ENCODE results near the gene GNA12.

The GNA12 gene

DNA sequence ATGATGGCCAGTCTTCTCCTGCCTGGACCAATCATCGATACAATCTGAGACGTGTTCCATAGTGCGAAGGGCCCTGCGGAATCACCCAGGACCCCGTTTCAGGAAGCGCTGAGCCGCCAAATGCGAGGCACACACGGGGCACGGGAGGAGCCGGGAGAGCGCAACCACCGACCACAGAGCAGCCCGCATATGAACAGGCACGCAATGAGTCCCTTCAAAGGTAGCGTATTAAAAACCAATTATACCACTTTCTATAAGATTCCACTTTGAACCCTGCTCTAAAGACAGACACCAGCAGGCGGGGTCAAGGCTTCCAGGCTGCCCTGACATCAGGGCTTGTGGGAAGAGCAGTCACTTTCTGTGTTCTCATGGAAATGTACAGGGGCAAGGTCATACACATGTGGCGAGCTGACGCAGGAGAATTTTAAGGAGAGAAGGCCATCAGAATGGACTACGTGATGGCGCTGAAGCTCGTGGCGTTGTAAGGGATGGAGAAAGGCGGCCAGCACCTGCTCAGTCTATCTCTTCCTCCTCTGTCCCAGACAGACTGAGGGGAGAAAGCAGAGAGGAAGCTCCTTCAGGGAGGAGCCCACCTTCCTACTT, 109.9 kb downstream of the GNA12 start:
- no peak overlapping the region for H3K4me2 ChIP-seq (ENCODE audit: low read depth, low read length, poor library complexity, severe bottlenecking)
- H3F3A ChIP-seq (ENCODE audit: insufficient read depth), result no peaks in the 10 kb centered on the region
- no peaks in the 10 kb centered on the region for H3K79me2 ChIP-seq (ENCODE audit: insufficient read depth, low read length)
- no peaks in the 10 kb centered on the region for H3K9me2 ChIP-seq (replicated peaks; ENCODE audit: insufficient read depth, low read length)
- no peak overlapping the region for H2AFZ ChIP-seq (ENCODE audit: low read depth, low read length, severe bottlenecking)
- H3K27ac ChIP-seq (ENCODE audit: low read depth, low read length), result no peak overlapping the region
- H3K36me3 ChIP-seq (ENCODE audit: low read length), result no peaks in the 10 kb centered on the region
- H3K9ac ChIP-seq (ENCODE audit: low read length), result no peak overlapping the region
- no peaks in the 10 kb centered on the region for H4K20me1 ChIP-seq (ENCODE audit: low read depth, low read length)
- no peak overlapping the region for H3K4me3 ChIP-seq (ENCODE audit: insufficient read depth, low read length, poor library complexity, severe bottlenecking)
- H3K27me3 ChIP-seq (ENCODE audit: low read length), result no peaks in the 10 kb centered on the region
- no peaks in the 10 kb centered on the region for H3K9me3 ChIP-seq (ENCODE audit: insufficient read depth, low read length)
- TF ChIP-seq, protein P1, sequence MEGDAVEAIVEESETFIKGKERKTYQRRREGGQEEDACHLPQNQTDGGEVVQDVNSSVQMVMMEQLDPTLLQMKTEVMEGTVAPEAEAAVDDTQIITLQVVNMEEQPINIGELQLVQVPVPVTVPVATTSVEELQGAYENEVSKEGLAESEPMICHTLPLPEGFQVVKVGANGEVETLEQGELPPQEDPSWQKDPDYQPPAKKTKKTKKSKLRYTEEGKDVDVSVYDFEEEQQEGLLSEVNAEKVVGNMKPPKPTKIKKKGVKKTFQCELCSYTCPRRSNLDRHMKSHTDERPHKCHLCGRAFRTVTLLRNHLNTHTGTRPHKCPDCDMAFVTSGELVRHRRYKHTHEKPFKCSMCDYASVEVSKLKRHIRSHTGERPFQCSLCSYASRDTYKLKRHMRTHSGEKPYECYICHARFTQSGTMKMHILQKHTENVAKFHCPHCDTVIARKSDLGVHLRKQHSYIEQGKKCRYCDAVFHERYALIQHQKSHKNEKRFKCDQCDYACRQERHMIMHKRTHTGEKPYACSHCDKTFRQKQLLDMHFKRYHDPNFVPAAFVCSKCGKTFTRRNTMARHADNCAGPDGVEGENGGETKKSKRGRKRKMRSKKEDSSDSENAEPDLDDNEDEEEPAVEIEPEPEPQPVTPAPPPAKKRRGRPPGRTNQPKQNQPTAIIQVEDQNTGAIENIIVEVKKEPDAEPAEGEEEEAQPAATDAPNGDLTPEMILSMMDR (IDR thresholded peaks at IDR 0.05; ENCODE audit: insufficient read depth, low read length, poor library complexity, severe bottlenecking), result no peak
- TF ChIP-seq EZH2phosphoT487 (conservative IDR thresholded peaks at IDR 0.05; ENCODE audit: low read length), result no peak

DNA sequence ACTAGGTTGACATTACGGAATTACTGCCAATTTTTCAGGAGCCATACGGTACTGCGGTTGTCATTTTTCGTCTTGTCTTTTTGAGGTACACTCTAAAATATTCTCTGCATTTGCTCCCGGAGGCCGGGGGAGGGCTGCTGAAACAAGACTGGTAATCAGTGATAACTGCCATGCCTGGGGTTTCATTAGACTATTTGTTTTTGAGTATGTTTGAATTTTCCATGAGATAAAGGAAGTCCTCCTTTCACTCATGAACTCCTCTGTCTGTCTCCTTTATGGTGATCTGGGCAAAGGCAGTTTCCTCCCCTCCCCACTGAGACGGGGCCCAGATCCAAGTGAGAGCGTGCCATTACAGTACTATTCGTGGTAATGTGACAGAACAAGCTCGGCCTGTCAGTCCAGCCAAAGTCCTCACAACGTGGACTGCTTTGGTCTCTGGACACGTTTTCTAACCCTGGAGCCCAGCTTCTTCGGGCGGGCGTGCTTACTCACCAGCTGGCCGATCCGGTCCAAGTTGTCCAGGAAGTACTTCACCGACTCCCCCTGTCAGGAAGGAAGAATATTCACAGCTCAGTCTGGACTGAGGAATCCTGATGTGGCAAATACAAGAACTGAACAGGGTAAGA, 111.0 kb downstream of the GNA12 start:
- H3K9ac ChIP-seq (ENCODE audit: low read length), result no peak overlapping the region
- no peaks in the 10 kb centered on the region for H3K27me3 ChIP-seq (ENCODE audit: low read length)
- no peak overlapping the region for H3K4me3 ChIP-seq (ENCODE audit: insufficient read depth, low read length, poor library complexity, severe bottlenecking)
- no peak overlapping the region for H2AFZ ChIP-seq (ENCODE audit: low read depth, low read length, severe bottlenecking)
- no peaks in the 10 kb centered on the region for H3K79me2 ChIP-seq (ENCODE audit: insufficient read depth, low read length)
- no peaks in the 10 kb centered on the region for H3K9me2 ChIP-seq (replicated peaks; ENCODE audit: insufficient read depth, low read length)
- H4K20me1 ChIP-seq (ENCODE audit: low read depth, low read length), result no peaks in the 10 kb centered on the region
- H3K36me3 ChIP-seq (ENCODE audit: low read length), result no peaks in the 10 kb centered on the region
- no peak overlapping the region for H3K4me2 ChIP-seq (ENCODE audit: low read depth, low read length, poor library complexity, severe bottlenecking)
- H3F3A ChIP-seq (ENCODE audit: insufficient read depth), result no peaks in the 10 kb centered on the region
- H3K27ac ChIP-seq (ENCODE audit: low read depth, low read length), result no peak overlapping the region
- H3K9me3 ChIP-seq (ENCODE audit: insufficient read depth, low read length), result no peaks in the 10 kb centered on the region
- TF ChIP-seq, protein P1 (IDR thresholded peaks at IDR 0.05; ENCODE audit: insufficient read depth, low read length, poor library complexity, severe bottlenecking), result no peak
- TF ChIP-seq EZH2phosphoT487 (conservative IDR thresholded peaks at IDR 0.05; ENCODE audit: low read length), result no peak

DNA sequence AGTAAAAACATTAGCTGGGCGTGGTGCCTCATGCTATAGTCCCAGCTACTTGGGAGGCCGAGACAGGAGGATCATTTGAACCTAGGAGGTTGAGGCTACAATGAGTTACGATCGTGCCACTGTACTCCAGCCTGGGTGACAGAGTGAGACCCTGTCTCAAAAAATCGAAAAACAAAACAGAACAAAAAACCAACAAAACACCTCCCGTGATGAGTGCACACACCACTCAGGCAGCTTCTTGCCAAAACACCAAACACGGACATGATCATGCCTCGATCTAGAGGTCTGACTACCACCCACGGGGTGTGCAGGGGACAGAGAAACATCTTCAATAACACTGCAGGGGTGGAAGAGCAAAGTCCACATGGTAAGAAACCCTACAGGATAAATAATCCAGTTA, 111.7 kb downstream of the GNA12 start:
- Histone ChIP-seq H3K4me3 (ENCODE audit: insufficient read depth, low read length, poor library complexity, severe bottlenecking) (no peak overlapping the region), H2AFZ (ENCODE audit: low read depth, low read length, severe bottlenecking) (no peak overlapping the region), H3K27me3 (ENCODE audit: low read length) (no peaks in the 10 kb centered on the region), H3K36me3 (ENCODE audit: low read length) (no peaks in the 10 kb centered on the region), H3K4me2 (ENCODE audit: low read depth, low read length, poor library complexity, severe bottlenecking) (no peak overlapping the region), H3K79me2 (ENCODE audit: insufficient read depth, low read length) (no peaks in the 10 kb centered on the region), H3K9me2 (replicated peaks; ENCODE audit: insufficient read depth, low read length) (no peaks in the 10 kb centered on the region), H3K9ac (ENCODE audit: low read length) (no peak overlapping the region), H3F3A (ENCODE audit: insufficient read depth) (no peaks in the 10 kb centered on the region), H3K27ac (ENCODE audit: low read depth, low read length) (no peak overlapping the region), H4K20me1 (ENCODE audit: low read depth, low read length) (no peaks in the 10 kb centered on the region), H3K9me3 (ENCODE audit: insufficient read depth, low read length) (no peaks in the 10 kb centered on the region)
- TF ChIP-seq, protein P1 (IDR thresholded peaks at IDR 0.05; ENCODE audit: insufficient read depth, low read length, poor library complexity, severe bottlenecking), result no peak
- no peak for TF ChIP-seq EZH2phosphoT487 (conservative IDR thresholded peaks at IDR 0.05; ENCODE audit: low read length)

Data from SU-DHL-6 (cell line).